Liver (tissue), 9 donors: ENCODE results near the gene ADSS2. TPM values are rescaled to one million over a fixed set of nuclear protein-coding genes. Genes with fewer than 3 reads are reported as not detected.
A peak's percentile ranks its signal among the peaks of the same experiment; 100 is the strongest.

ENCODE experiments used
- DNase-seq: peaks from one replicate; pipeline ENCODE4 v3.0.0-alpha.2; 2017; ENCODE audit warnings: low spot score
- H3K27ac ChIP-seq, 2 donors: one replicate each; pipeline ENCODE4 v1.7.0; 2013; ENCODE audit warnings: inconsistent platforms in 2 of 2, low read length in 2 of 2, control low read depth in 1 of 2, low read depth in 1 of 2, mild to moderate bottlenecking in 1 of 2
- H3K27me3 ChIP-seq, 4 donors: one replicate each; pipeline versions ENCODE4 v1.6.1 to v1.7.0; 2013; ENCODE audit warnings: low read length in 3 of 4, inconsistent platforms in 1 of 4, mild to moderate bottlenecking in 1 of 4, moderate library complexity in 1 of 4; ENCODE audit not compliant: control insufficient read depth in 4 of 4, insufficient read depth in 4 of 4
- H3K36me3 ChIP-seq, 4 donors: one replicate each; pipeline versions ENCODE4 v1.6.1 to v1.7.0; 2013; ENCODE audit warnings: low read length in 3 of 4, mild to moderate bottlenecking in 3 of 4, low read depth in 1 of 4, moderate library complexity in 1 of 4; ENCODE audit not compliant: control insufficient read depth in 4 of 4, insufficient read depth in 3 of 4
- H3K4me1 ChIP-seq, 4 donors: one replicate each; pipeline versions ENCODE4 v1.6.1 to v1.7.0; 2013; ENCODE audit warnings: low read length in 3 of 4, mild to moderate bottlenecking in 3 of 4, moderate library complexity in 1 of 4; ENCODE audit not compliant: control insufficient read depth in 4 of 4, insufficient read depth in 4 of 4
- H3K4me3 ChIP-seq, 3 donors: one replicate each; pipeline versions ENCODE4 v1.6.1 to v1.7.0; 2013; ENCODE audit warnings: low read length in 3 of 3, control low read depth in 1 of 3, low read depth in 1 of 3, mild to moderate bottlenecking in 1 of 3
- H3K9ac ChIP-seq, 2 donors: one replicate each; pipeline ENCODE4 v1.7.0; 2013; ENCODE audit warnings: low read length in 2 of 2, mild to moderate bottlenecking in 2 of 2, moderate library complexity in 2 of 2, control low read depth in 1 of 2, low read depth in 1 of 2
- H3K9me3 ChIP-seq, 4 donors: one replicate each; pipeline versions ENCODE4 v1.6.1 to v1.7.0; 2013; ENCODE audit warnings: low read length in 3 of 4; ENCODE audit not compliant: control insufficient read depth in 4 of 4
- CTCF ChIP-seq: fragments of 150-350 bp; IDR thresholded peaks from 2 replicates; pipeline ENCODE4 v1.5.1; 2017; ENCODE audit warnings: improper control_type of control experiment, low read depth, low read length; ENCODE audit not compliant: missing input control
- EGR1 ChIP-seq, 2 donors: IDR thresholded peaks; 2 replicates each; pipeline ENCODE4 v1.6.1; 2016 to 2018; ENCODE audit warnings: antibody characterized with exemption in 2 of 2, low read depth in 2 of 2
- FOXA1 ChIP-seq: IDR thresholded peaks from 2 replicates; pipeline ENCODE4 v1.6.1; 2016; ENCODE audit warnings: antibody characterized with exemption
- FOXA2 ChIP-seq: IDR thresholded peaks from 2 replicates; pipeline ENCODE4 v1.6.1; 2016; ENCODE audit warnings: antibody characterized with exemption
- HNF4A ChIP-seq, 2 donors: conservative IDR thresholded peaks; 2 replicates each; pipeline ENCODE4 v1.6.1; 2016; ENCODE audit warnings: antibody characterized with exemption in 2 of 2, mild to moderate bottlenecking in 2 of 2
- HNF4G ChIP-seq: IDR thresholded peaks from 2 replicates; pipeline ENCODE4 v1.6.1; 2016; ENCODE audit warnings: antibody characterized with exemption
- JUND ChIP-seq, 2 donors: IDR thresholded peaks; 2 replicates each; pipeline ENCODE4 v1.6.1; 2016; ENCODE audit warnings: antibody characterized with exemption in 2 of 2
- MAX ChIP-seq: IDR thresholded peaks from 2 replicates; pipeline ENCODE4 v1.6.1; 2016; ENCODE audit warnings: antibody characterized with exemption
- NR2F2 ChIP-seq: IDR thresholded peaks from 2 replicates; pipeline ENCODE4 v1.6.1; 2016; ENCODE audit warnings: antibody characterized with exemption
- REST ChIP-seq: IDR thresholded peaks from 2 replicates; pipeline ENCODE4 v1.6.1; 2016; ENCODE audit warnings: antibody characterized with exemption, mild to moderate bottlenecking
- RXRA ChIP-seq, 2 donors: IDR thresholded peaks; 2 replicates each; pipeline ENCODE4 v1.6.1; 2017 to 2018; ENCODE audit warnings: antibody characterized with exemption in 2 of 2, mild to moderate bottlenecking in 1 of 2
- SP1 ChIP-seq: IDR thresholded peaks from 2 replicates; pipeline ENCODE4 v1.6.1; 2018; ENCODE audit warnings: antibody characterized with exemption, mild to moderate bottlenecking
- TAF1 ChIP-seq: conservative IDR thresholded peaks from 2 replicates; pipeline ENCODE4 v1.6.1; 2016; ENCODE audit warnings: antibody characterized with exemption, mild to moderate bottlenecking
- YY1 ChIP-seq: IDR thresholded peaks from 2 replicates; pipeline ENCODE4 v1.6.1; 2016; ENCODE audit warnings: antibody characterized with exemption, mild to moderate bottlenecking
- WGBS: extraction: QIAGEN DNeasy Blood & Tissue Kit; methylation state at CpG from one replicate; pipeline ENCODE4 v1.1.7; 2013; 5-methylcytosine and 5-hydroxymethylcytosine counted together
- polyA plus RNA-seq, 2 donors: library from polyadenylated mRNA; stranded (reverse) in 1 of 2; unstranded in 1 of 2; fragments of 200-250 nt in 1 of 2; fragments of >200 nt in 1 of 2; fragmentation: Nextera tagmentation in 1 of 2; extraction: Ambion mirVana in 1 of 2; gene quantifications; one replicate each; pipeline versions ENCODE4 v1.2.1 to v1.2.3, GENCODE V29; 2013 to 2015
- total RNA-seq, 2 donors: library from RNA; depleted of rRNA; stranded (reverse); fragments of >200 nt; gene quantifications; one replicate each; pipeline ENCODE4 v1.2.3, GENCODE V29; 2014
- TF ChIP-seq, protein P1 (sequence below): IDR thresholded peaks from 2 replicates; pipeline ENCODE4 v1.6.1; 2016; ENCODE audit warnings: antibody characterized with exemption
- TF ChIP-seq, protein P2 (sequence below): IDR thresholded peaks from 2 replicates; pipeline ENCODE4 v1.6.1; 2016; ENCODE audit warnings: antibody characterized with exemption
- donor health status: healthy.
- donor health status: healthy.
- donor health status: healthy.
- donor health status: healthy.
- donor health status: healthy.

The ADSS2 gene
- total and polyA plus RNA-seq, 4 donors: 7.3 to 17.3 (median 12.6) TPM

GRCh38 chr1:244450597-244451538 is 841 bp downstream of the ADSS2 start:
- H3K27ac ChIP-seq: peak overlapping the region; percentile 88
- peaks cover 4 to 18% (median 11%) of the 10 kb centered on the region in 4 donors for H3K4me1 ChIP-seq
- peak; percentile 67 for DNase-seq
- H3K4me3 ChIP-seq: peak overlapping the region; percentile 73 to 96 (median 75)
- TF ChIP-seq REST (no peak), TAF1 (peak; percentile 4), RXRA (IDR thresholded peaks at IDR 0.05) (peak in 1 of 2 donors; percentile 25), SP1 (peak; percentile 16), HNF4A (conservative IDR thresholded peaks at IDR 0.05) (no peak), MAX (peak; percentile 5), NR2F2 (no peak), FOXA2 (no peak), YY1 (peak; percentile 79), HNF4G (no peak)
- H3K9me3 ChIP-seq: no peaks in the 10 kb centered on the region
- peak overlapping the region; percentile 77 to 89 for H3K9ac ChIP-seq
- under 1% methylated on average over 41 of the region's 41 CpGs for WGBS
- no peaks in the 10 kb centered on the region for H3K27me3 ChIP-seq
- H3K36me3 ChIP-seq: no peaks in the 10 kb centered on the region

DNA sequence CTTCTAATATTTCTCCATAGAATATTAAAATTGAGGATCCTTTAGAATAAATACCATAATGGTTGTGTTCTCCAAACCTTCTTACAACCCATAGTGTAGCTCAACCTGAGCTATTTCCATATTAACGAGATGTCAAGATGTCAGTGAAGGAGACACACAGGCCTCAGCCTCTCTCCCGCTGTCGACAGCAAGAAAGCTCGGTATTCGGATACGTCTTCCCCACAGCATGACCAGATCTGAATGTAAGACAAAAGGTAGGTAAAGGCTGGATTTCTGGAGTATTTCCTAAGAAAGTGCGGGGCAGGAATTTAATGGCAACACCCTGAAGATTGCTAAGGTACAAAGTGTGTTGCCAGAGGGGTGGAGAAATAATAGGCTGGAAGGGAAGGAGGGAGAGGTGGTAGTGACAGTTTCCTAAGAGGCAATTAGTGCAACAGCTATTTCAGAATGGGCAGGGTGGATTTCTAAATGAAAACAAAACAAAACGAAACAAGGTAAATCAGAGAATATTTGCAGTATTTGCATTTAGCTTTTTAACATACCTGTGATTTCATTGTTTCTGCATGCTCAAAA is 1.7 kb downstream of the ADSS2 start:
- Histone ChIP-seq H3K4me3 (peak overlapping the region; percentile 73 to 96 (median 75)), H3K27me3 (no peaks in the 10 kb centered on the region), H3K4me1 (peaks cover 4 to 18% (median 11%) of the 10 kb centered on the region in 4 donors), H3K9ac (peak overlapping the region; percentile 49 to 77), H3K9me3 (no peaks in the 10 kb centered on the region), H3K36me3 (no peaks in the 10 kb centered on the region), H3K27ac (peak overlapping the region; percentile 88)
- TF ChIP-seq, protein P1, sequence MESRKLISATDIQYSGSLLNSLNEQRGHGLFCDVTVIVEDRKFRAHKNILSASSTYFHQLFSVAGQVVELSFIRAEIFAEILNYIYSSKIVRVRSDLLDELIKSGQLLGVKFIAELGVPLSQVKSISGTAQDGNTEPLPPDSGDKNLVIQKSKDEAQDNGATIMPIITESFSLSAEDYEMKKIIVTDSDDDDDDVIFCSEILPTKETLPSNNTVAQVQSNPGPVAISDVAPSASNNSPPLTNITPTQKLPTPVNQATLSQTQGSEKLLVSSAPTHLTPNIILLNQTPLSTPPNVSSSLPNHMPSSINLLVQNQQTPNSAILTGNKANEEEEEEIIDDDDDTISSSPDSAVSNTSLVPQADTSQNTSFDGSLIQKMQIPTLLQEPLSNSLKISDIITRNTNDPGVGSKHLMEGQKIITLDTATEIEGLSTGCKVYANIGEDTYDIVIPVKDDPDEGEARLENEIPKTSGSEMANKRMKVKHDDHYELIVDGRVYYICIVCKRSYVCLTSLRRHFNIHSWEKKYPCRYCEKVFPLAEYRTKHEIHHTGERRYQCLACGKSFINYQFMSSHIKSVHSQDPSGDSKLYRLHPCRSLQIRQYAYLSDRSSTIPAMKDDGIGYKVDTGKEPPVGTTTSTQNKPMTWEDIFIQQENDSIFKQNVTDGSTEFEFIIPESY: no peak
- TF ChIP-seq HNF4G: no peak
- no peak for TF ChIP-seq MAX
- TF ChIP-seq FOXA2: no peak
- no peak for TF ChIP-seq JUND (IDR thresholded peaks at IDR 0.05)
- TF ChIP-seq EGR1 (IDR thresholded peaks at IDR 0.05; ENCODE audit: low read depth in 2 of 2): no peak
- no peak for TF ChIP-seq SP1
- TF ChIP-seq, protein P2, sequence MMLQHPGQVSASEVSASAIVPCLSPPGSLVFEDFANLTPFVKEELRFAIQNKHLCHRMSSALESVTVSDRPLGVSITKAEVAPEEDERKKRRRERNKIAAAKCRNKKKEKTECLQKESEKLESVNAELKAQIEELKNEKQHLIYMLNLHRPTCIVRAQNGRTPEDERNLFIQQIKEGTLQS: no peak
- no peak for TF ChIP-seq CTCF
- TF ChIP-seq FOXA1: no peak
- DNase-seq: no peak
- 84% methylated on average over 8 of the region's 8 CpGs for WGBS
